ENCODE results near the gene VTI1A. TPM values are rescaled to one million over a fixed set of nuclear protein-coding genes. Genes with fewer than 3 reads are reported as not detected.

Gene VTI1A
- total and polyA plus RNA-seq, 9 donors: 7.8 to 48.2 (median 20.0) TPM

DNA sequence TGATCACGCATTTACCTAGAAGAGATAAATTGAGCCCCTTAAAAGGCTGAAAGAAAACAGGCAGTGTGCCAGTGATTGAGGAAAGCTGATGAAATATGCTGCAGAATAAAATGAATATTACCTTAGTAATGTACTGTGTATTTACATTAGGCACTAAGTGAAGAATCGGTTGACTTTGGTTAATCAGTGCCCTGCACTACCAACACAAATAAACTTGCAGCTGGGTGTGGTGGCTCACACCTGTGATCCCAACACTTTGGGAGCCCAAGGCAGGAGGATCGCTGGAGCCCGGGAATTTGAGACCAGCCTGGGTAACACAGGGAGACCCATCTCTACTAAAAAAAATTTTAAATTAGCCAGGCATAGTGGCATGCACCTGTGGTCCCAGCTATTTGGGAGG lies 354.7 kb downstream of the VTI1A start:
- DNase-seq: no peak
- 96 to 98% (median 97%) methylated on average over 4 of the region's 4 CpGs for WGBS, 3 donors

DNA sequence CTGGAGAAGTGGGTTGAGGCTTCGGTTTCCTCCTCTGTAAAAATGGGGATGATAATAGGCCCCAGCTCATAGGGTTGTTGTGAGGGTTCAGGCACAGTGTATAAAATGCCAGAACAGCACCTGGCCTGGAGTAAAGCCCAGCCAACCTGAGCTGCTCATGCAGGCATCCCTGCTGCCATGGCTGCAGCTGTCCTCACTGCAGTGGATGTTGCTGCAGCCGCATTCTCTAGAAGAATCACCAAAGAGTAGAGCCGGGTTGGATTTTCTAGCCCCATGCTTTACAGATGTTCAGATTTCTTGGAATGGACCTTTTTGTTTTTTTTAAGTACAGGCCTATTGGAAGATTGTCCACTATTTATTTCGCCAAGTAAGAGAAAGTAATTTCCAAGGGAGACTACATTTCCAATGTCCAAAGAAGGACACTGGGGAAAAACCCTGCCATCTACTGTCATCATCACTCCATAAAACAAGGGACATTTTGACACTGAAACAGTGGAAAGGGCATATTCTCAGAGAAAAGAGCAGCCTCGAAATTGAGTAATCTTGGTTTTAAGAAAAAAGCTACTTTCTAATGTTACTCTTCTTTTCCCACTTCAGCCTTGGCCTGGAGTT lies 355.5 kb downstream of the VTI1A start:
- H3K9me3 ChIP-seq: no peaks in the 10 kb centered on the region
- peaks cover 3% of the 10 kb centered on the region for H3K4me1 ChIP-seq (ENCODE audit: insufficient read depth)
- H3K4me3 ChIP-seq: no peak overlapping the region
- TF ChIP-seq EP300 (IDR thresholded peaks at IDR 0.05) (no peak), POLR2A (IDR thresholded peaks at IDR 0.05) (no peak), CTCF (IDR thresholded peaks at IDR 0.05) (no peak)
- no peak for DNase-seq
- H3K36me3 ChIP-seq: no peaks in the 10 kb centered on the region
- WGBS, 3 donors: 89 to 95% (median 91%) methylated on average over 5 of the region's 5 CpGs
- intact Hi-C loops (cut with DNase I): no loop called here
- H3K27ac ChIP-seq: no peak overlapping the region
- no peaks in the 10 kb centered on the region for H3K27me3 ChIP-seq

More for the DNA sequence above, 354.7 kb downstream of the VTI1A start:
- peaks cover 3% of the 10 kb centered on the region for H3K4me1 ChIP-seq (ENCODE audit: insufficient read depth)
- H3K4me3 ChIP-seq: no peak overlapping the region
- no peak for TF ChIP-seq EP300 (IDR thresholded peaks at IDR 0.05)
- TF ChIP-seq POLR2A (IDR thresholded peaks at IDR 0.05): no peak
- TF ChIP-seq CTCF (IDR thresholded peaks at IDR 0.05): no peak
- intact Hi-C loops (cut with DNase I): no loop called here
- no peaks in the 10 kb centered on the region for H3K36me3 ChIP-seq
- H3K27ac ChIP-seq: no peak overlapping the region
- H3K9me3 ChIP-seq: no peaks in the 10 kb centered on the region
- H3K27me3 ChIP-seq: no peaks in the 10 kb centered on the region

DNA sequence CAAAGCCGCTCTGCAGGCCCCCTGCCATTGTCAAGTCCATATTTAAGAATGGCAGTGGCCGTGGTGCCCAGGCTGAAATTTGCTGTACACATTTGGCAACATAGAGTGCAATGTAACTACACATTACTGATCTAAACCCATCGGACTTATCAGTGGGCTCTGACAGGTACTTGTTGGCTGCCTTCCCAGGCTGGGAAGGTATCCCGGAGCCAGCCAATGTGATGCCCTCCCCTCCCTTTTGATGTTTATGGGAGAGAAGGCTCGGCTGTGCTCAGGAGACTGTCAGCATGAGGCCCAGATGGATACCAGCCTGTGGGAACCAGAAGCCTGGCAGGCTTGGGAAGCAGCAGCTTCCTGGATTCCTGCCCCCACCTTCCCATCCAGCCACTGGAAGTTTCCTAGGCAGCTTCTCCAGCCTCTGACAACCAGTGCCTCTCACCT lies 357.0 kb downstream of the VTI1A start:
- WGBS, 3 donors: 61 to 69% (median 63%) methylated on average over 5 of the region's 5 CpGs

GRCh38 chr10:112805254-112805590 lies 358.2 kb downstream of the VTI1A start:
- no peak for TF ChIP-seq CTCF (IDR thresholded peaks at IDR 0.05)
- no peak for TF ChIP-seq EP300 (IDR thresholded peaks at IDR 0.05)
- no peak for TF ChIP-seq POLR2A (IDR thresholded peaks at IDR 0.05)
- H3K4me1 ChIP-seq (ENCODE audit: insufficient read depth): no peaks in the 10 kb centered on the region
- H3K27me3 ChIP-seq: no peaks in the 10 kb centered on the region
- WGBS, 3 donors: 92 to 94% (median 93%) methylated on average over 4 of the region's 4 CpGs
- no peak overlapping the region for H3K4me3 ChIP-seq
- H3K9me3 ChIP-seq: no peaks in the 10 kb centered on the region
- H3K27ac ChIP-seq: no peak overlapping the region
- no peak for DNase-seq
- intact Hi-C loops (cut with DNase I): no loop called here
- no peaks in the 10 kb centered on the region for H3K36me3 ChIP-seq

More for the DNA sequence above, 357.0 kb downstream of the VTI1A start:
- Histone ChIP-seq H3K9me3 (no peaks in the 10 kb centered on the region), H3K27me3 (no peaks in the 10 kb centered on the region), H3K4me1 (ENCODE audit: insufficient read depth) (no peaks in the 10 kb centered on the region), H3K36me3 (no peaks in the 10 kb centered on the region), H3K4me3 (no peak overlapping the region), H3K27ac (no peak overlapping the region)
- DNase-seq: no peak
- TF ChIP-seq POLR2A (IDR thresholded peaks at IDR 0.05) (no peak), EP300 (IDR thresholded peaks at IDR 0.05) (no peak), CTCF (IDR thresholded peaks at IDR 0.05) (no peak)
- intact Hi-C loops (cut with DNase I): no loop called here

Data from ovary (tissue), 9 donors.